Colonic mucosa (tissue), 4 donors: ENCODE results near the gene ABCD3. TPM values are rescaled to one million over a fixed set of nuclear protein-coding genes. Genes with fewer than 3 reads are reported as not detected.

ENCODE experiments used
- DNase-seq: peaks from one replicate; pipeline ENCODE4 v3.0.0-alpha.2; 2020
- H3K27ac ChIP-seq: fragments of 200-600 bp; one replicate; pipeline ENCODE4 v1.8.0; 2021
- H3K27me3 ChIP-seq: fragments of 200-600 bp; one replicate; pipeline ENCODE4 v1.8.0; 2021
- H3K36me3 ChIP-seq: fragments of 200-600 bp; one replicate; pipeline ENCODE4 v1.8.0; 2021
- H3K4me1 ChIP-seq: fragments of 200-600 bp; one replicate; pipeline ENCODE4 v1.8.0; 2021; ENCODE audit warnings: mild to moderate bottlenecking
- H3K4me3 ChIP-seq: fragments of 200-600 bp; one replicate; pipeline ENCODE4 v1.8.0; 2021
- H3K9ac ChIP-seq, 2 donors: one replicate each; pipeline ENCODE4 v1.7.0; 2013; ENCODE audit warnings: control low read depth in 2 of 2, low read depth in 2 of 2, low read length in 2 of 2
- H3K9me3 ChIP-seq: fragments of 200-600 bp; one replicate; pipeline ENCODE4 v1.8.0; 2021
- CTCF ChIP-seq: fragments of 200-600 bp; IDR thresholded peaks from one replicate; pipeline ENCODE4 v1.8.0; 2022; ENCODE audit warnings: antibody characterized with exemption, mild to moderate bottlenecking
- intact Hi-C: fragments of 100-400 bp; cut with DNase I; formaldehyde crosslinking; loops from one replicate; pipeline ENCODE4 v1.14.1; 2022
- total RNA-seq, 2 donors: library from RNA; stranded (reverse); fragmentation: NEBNext Ultra II Directional in 1 of 2; extraction: Animal tissue kit (Norgen Biotek cat#: 25700) in 1 of 2; gene quantifications; one replicate each; pipeline ENCODE4 v1.2.1, GENCODE V29; 2021
- donor health status: healthy.
- donor health status: DM: no; HTN: no; CAD: no.
- donor health status: DM: no; HTN: no; CAD: no.

Gene ABCD3
- total RNA-seq, 2 donors from 2014 or later, result 99.2 to 100 TPM

DNA sequence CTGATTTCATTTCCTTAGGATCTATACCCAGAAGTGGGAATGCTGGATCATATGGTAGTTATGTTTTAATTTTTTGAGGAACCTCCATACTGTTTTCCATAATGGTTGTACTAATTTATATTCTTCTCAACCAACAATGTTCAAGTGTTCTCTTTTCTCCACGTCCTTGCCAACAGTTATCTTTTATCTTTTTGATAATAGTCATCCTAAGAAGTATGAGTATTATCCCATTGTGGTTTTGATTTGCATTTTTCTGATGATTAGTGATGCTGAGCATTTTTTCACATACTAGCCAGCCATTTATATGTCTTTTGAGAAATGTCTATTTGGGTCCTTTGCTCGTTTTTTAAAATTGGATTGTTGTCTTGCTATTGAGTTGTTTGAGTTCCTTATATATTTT is 38.5 kb downstream of the ABCD3 start:
- no peak for DNase-seq
- Histone ChIP-seq H3K27ac (no peak overlapping the region), H3K36me3 (no peaks in the 10 kb centered on the region), H3K27me3 (no peaks in the 10 kb centered on the region), H3K4me3 (no peak overlapping the region), H3K4me1 (no peaks in the 10 kb centered on the region), H3K9ac (no peak overlapping the region), H3K9me3 (no peaks in the 10 kb centered on the region)
- TF ChIP-seq CTCF, result no peak
- intact Hi-C loops, result no loop called here

DNA sequence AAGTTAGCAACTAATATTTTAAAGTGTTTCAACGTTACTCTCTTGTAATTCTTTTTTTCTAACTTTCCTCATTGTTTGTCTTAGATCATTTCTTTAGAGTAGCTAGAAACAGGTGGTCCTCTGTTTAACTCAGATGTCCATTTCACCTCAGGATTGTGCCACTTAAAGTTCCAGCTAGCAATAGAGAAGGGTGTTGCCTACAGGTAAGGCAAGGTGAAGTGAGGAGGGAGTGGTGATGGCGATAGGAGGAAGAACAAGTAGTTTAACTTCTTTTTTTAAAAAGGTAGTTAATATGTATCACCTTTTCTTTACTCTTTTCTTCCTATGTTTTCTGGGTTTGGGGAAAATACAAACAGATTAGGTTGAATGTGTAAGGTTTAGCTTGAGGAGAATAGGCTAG is 44.4 kb downstream of the ABCD3 start:
- no peaks in the 10 kb centered on the region for H3K36me3 ChIP-seq
- peak; percentile 37 for DNase-seq
- H3K9ac ChIP-seq, result peak overlapping the region in 1 of 2 donors; percentile 60

DNA sequence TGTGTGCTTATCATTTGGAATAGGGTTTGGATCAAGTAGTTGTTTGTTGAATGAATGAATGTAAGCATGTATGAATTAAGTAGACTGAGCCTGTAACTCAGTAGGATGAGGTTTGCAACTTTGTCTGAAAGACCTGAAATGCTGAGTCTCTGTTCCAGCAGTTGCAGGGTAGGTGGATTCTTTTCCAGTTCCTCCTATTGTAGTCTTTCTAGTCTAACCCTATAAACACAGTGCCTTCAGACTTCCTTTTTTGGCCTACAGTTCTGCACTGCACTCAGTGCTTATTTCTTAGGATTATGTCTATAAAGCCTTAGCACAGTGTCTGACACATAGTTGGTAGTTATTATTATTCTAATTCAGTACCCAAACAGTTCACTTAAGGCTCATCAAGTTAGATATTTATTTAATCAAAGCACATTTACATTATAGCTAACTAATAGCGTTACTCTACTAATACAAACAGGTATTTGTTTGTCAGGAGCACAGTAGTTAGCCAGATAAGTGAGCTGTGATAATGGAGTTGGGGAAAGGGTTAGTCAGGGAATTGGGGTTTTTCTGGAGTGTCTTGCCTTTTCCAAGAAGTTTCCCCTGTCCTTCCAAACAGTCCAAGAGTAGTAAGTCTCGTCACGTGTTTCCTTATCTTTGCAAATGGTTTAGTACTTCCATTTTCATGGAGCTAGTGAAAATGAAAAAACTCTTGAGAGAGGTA is 45.0 kb downstream of the ABCD3 start:
- Histone ChIP-seq H3K9ac (peak overlapping the region in 1 of 2 donors; percentile 60), H3K4me1 (no peaks in the 10 kb centered on the region), H3K27me3 (no peaks in the 10 kb centered on the region), H3K4me3 (no peak overlapping the region), H3K27ac (peak overlapping the region; percentile 7), H3K9me3 (no peaks in the 10 kb centered on the region), H3K36me3 (no peaks in the 10 kb centered on the region)
- intact Hi-C loops, result loop anchor here (5.0 kb wide), 3 partner anchors 41 to 401 kb away; no protein-coding TSS in a partner anchor
- no peak for DNase-seq
- no peak for TF ChIP-seq CTCF

More for the DNA sequence above, 44.4 kb downstream of the ABCD3 start:
- no peak for TF ChIP-seq CTCF
- peak overlapping the region; percentile 7 for H3K27ac ChIP-seq
- intact Hi-C loops, result loop anchor here (5.0 kb wide), 3 partner anchors 40 to 400 kb away; no protein-coding TSS in a partner anchor
- no peaks in the 10 kb centered on the region for H3K4me1 ChIP-seq
- H3K9me3 ChIP-seq, result no peaks in the 10 kb centered on the region
- H3K27me3 ChIP-seq, result no peaks in the 10 kb centered on the region
- no peak overlapping the region for H3K4me3 ChIP-seq

DNA sequence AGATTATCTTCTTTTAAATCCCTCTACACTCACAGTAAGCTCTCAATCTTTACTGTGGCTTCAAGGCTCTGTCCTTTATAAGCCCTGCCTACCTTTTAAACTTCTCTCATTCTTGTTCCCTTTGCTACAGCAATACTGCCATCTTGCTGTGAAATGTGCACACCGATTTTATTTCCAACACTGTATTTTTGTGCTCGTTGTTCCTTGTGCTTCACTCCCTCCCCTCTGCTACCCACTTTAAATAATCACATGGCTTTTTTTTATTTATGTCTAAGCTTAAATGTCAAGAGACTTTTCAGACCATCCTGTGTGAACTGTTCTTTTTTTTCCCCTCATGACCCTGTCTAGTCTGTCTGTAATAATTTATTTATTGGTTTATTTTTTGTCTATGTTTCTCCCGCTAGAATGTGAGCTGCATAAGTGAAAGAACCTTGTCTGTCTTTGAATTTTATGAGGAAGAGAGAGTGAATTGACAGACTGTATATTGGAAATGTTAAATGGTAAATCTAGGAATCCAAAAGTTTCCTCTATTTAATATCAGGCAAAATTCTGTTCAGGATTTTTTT is 45.7 kb downstream of the ABCD3 start:
- intact Hi-C loops, result loop anchor here (5.0 kb wide), 3 partner anchors 42 to 402 kb away; no protein-coding TSS in a partner anchor
- H3K27ac ChIP-seq, result peak overlapping the region; percentile 7
- peak; percentile 47 for TF ChIP-seq CTCF
- peak; percentile 36 for DNase-seq
- peak overlapping the region in 1 of 2 donors; percentile 60 for H3K9ac ChIP-seq
- H3K4me3 ChIP-seq, result no peak overlapping the region
- H3K4me1 ChIP-seq, result no peaks in the 10 kb centered on the region
- no peaks in the 10 kb centered on the region for H3K9me3 ChIP-seq
- H3K36me3 ChIP-seq, result no peaks in the 10 kb centered on the region
- no peaks in the 10 kb centered on the region for H3K27me3 ChIP-seq

- no peak overlapping the region for H3K9ac ChIP-seq
- no peaks in the 10 kb centered on the region for H3K36me3 ChIP-seq
- no peaks in the 10 kb centered on the region for H3K4me1 ChIP-seq
- H3K9me3 ChIP-seq, result no peaks in the 10 kb centered on the region
- no peak overlapping the region for H3K4me3 ChIP-seq
- no peak overlapping the region for H3K27ac ChIP-seq
- no peak for DNase-seq
- TF ChIP-seq CTCF, result no peak
- intact Hi-C loops, result no loop called here
- H3K27me3 ChIP-seq, result no peaks in the 10 kb centered on the region
These were observed 50.5 kb downstream of the ABCD3 start for GRCh38 chr1:94468708-94469107.
